ENCODE data around the gene SEMA5B. TPM values are rescaled to one million over a fixed set of nuclear protein-coding genes. Genes with fewer than 3 reads are reported as not detected.
A peak's percentile ranks its signal among the peaks of the same experiment; 100 is the strongest.

SEMA5B gene
- total RNA-seq, 1 experiment from 2014 or later, result 9.4 TPM

- Histone ChIP-seq H3K9me3 (ENCODE audit: control insufficient read depth, low read depth, low read length) (no peaks in the 10 kb centered on the region), H3K27me3 (ENCODE audit: insufficient read depth, low read length) (no peaks in the 10 kb centered on the region), H2BK12ac (ENCODE audit: insufficient read length, low read depth, low read length) (no peak overlapping the region), H2AK5ac (ENCODE audit: insufficient read length, low read length) (no peak overlapping the region), H2AFZ (ENCODE audit: low read length) (no peak overlapping the region), H3K14ac (ENCODE audit: insufficient read depth, low read length) (no peak overlapping the region), H3K27ac (ENCODE audit: insufficient read length, low read depth, low read length) (no peak overlapping the region), H3K79me1 (ENCODE audit: insufficient read depth, low read depth, low read length, poor library complexity, severe bottlenecking) (no peaks in the 10 kb centered on the region), H3K9ac (ENCODE audit: extremely low read depth, insufficient read length, low read length) (no peak overlapping the region), H2BK5ac (ENCODE audit: insufficient read length, low read length) (no peak overlapping the region), H4K91ac (ENCODE audit: insufficient read length, low read depth, low read length) (no peak overlapping the region), H3K23ac (ENCODE audit: insufficient read length, low read depth, low read length) (no peak overlapping the region), H2BK120ac (ENCODE audit: low read depth, low read length, poor library complexity, severe bottlenecking) (no peak overlapping the region), H4K8ac (replicated peaks; ENCODE audit: insufficient read length, low read depth, low read length) (no peak overlapping the region), H2BK15ac (ENCODE audit: low read depth, low read length) (no peak overlapping the region), H3K23me2 (ENCODE audit: insufficient read length, low read depth, low read length, poor library complexity, severe bottlenecking) (no peaks in the 10 kb centered on the region), H3K4me2 (ENCODE audit: insufficient read depth, insufficient read length, low read length) (no peak overlapping the region), H4K5ac (ENCODE audit: insufficient read length, low read depth, low read length) (no peak overlapping the region), H3K79me2 (ENCODE audit: insufficient read depth, low read length) (no peaks in the 10 kb centered on the region), H3K56ac (ENCODE audit: insufficient read length, low read depth, low read length) (no peak overlapping the region), H4K20me1 (ENCODE audit: control insufficient read depth, insufficient read depth, insufficient read length) (no peaks in the 10 kb centered on the region), H3K4me1 (ENCODE audit: insufficient read depth, low read length) (peaks cover 10% of the 10 kb centered on the region; the same call in 1 of the 2 replicates), H2BK20ac (ENCODE audit: low read depth, low read length, poor library complexity, severe bottlenecking) (no peak overlapping the region), H3K18ac (ENCODE audit: insufficient read length, low read depth, low read length) (no peak overlapping the region), H3T11ph (ENCODE audit: low read length) (no peak overlapping the region), H3K4ac (ENCODE audit: low read depth, low read length) (no peak overlapping the region)
- Mint-ChIP-seq H3K27ac (peak overlapping the region in 1 of 3 experiments; percentile 36; a peak in 4 of 7 replicates), H3K4me3 (no peak overlapping the region), H3K4me1 (peaks cover 41 to 42% of the 10 kb centered on the region in 2 experiments), H3K9me3 (peaks cover 0 to 3% of the 10 kb centered on the region in 2 experiments; a peak in 2 of 5 replicates), H3K36me3 (ENCODE audit: insufficient read depth in 1 of 3, low read depth in 3 of 3) (peaks cover 0 to 7% (median 0%) of the 10 kb centered on the region in 3 experiments; a peak in 4 of 7 replicates), H3K27me3 (ENCODE audit: low read depth) (no peaks in the 10 kb centered on the region; the same call in none of the 2 replicates)
- TF ChIP-seq, protein P1, sequence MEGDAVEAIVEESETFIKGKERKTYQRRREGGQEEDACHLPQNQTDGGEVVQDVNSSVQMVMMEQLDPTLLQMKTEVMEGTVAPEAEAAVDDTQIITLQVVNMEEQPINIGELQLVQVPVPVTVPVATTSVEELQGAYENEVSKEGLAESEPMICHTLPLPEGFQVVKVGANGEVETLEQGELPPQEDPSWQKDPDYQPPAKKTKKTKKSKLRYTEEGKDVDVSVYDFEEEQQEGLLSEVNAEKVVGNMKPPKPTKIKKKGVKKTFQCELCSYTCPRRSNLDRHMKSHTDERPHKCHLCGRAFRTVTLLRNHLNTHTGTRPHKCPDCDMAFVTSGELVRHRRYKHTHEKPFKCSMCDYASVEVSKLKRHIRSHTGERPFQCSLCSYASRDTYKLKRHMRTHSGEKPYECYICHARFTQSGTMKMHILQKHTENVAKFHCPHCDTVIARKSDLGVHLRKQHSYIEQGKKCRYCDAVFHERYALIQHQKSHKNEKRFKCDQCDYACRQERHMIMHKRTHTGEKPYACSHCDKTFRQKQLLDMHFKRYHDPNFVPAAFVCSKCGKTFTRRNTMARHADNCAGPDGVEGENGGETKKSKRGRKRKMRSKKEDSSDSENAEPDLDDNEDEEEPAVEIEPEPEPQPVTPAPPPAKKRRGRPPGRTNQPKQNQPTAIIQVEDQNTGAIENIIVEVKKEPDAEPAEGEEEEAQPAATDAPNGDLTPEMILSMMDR (conservative IDR thresholded peaks at IDR 0.05), result no peak
- no CpG with 5 or more reads among the region's 4 CpGs for WGBS (ENCODE audit: extremely low coverage, insufficient read length, low lambda C conversion rate)
- no peak for DNase-seq
Measured at GRCh38 chr3:122890720-122891220, 136.8 kb downstream of the SEMA5B start.

All from H9 (cell line).